MG63 (cell line): Measurements from ENCODE around the gene CHST11. TPM values are rescaled to one million over a fixed set of nuclear protein-coding genes. Genes with fewer than 3 reads are reported as not detected.
A peak's percentile ranks its signal among the peaks of the same experiment; 100 is the strongest.

Experiments used
- DNase-seq: peaks from one replicate; pipeline ENCODE4 v3.0.0-alpha.2; 2020
- H3K27me3 ChIP-seq: fragments of 250-450 bp; sonication (Bioruptor Pico); 2 replicates; pipeline ENCODE4 v1.5.1; 2020; ENCODE audit warnings: mild to moderate bottlenecking, moderate library complexity
- H3K36me3 ChIP-seq: fragments of 250-450 bp; sonication (Bioruptor Pico); 2 replicates; pipeline ENCODE4 v1.5.1; 2020; ENCODE audit warnings: mild to moderate bottlenecking, moderate library complexity
- H3K4me3 ChIP-seq: fragments of 250-450 bp; sonication (Bioruptor Pico); 2 replicates; pipeline ENCODE4 v1.5.1; 2020; ENCODE audit warnings: mild to moderate bottlenecking, moderate library complexity
- H3K9me3 ChIP-seq: fragments of 250-450 bp; sonication (Bioruptor Pico); 2 replicates; pipeline ENCODE4 v1.5.1; 2020; ENCODE audit warnings: mild to moderate bottlenecking, moderate library complexity
- total RNA-seq: library from RNA; depleted of rRNA; stranded (reverse); fragments of >200 nt; shearing (Covaris generic); gene quantifications from 2 replicates; pipeline ENCODE4 v1.2.3, GENCODE V29; 2014; ENCODE audit warnings: low replicate concordance; rRNA removed

Gene CHST11
- 0.07 and 0.13 TPM in 2 replicates for total RNA-seq

DNA sequence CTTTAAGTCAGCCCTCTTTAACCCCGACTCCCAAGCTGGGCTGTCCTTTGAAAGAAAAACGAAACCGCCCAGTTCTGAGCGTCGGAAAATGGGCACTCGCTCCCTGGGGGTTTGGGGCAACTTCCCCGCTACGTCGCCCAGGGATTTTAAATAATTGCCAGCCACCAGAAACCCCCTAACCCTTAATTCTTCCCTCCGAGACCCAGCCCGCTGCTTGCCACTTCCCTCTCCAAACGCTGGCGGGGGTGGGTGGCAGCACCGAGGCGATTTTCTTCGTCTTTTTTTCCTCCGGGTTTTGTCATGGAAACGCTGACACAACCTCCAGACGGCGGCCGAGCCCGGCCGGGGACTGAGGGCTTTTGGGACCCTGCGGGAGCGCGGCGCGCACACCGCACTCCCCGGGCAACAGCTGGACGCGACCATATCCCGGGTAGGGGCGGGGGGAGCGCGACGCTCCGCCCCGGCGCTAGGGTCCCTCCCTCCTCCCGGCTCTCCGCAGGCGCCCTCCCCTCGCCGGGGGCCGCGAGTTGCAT, at the start of gene CHST11:
Gene CHST11 (plus strand): TSS at position 532 of the 533 bp plus-strand sequence.
- no peaks in the 10 kb centered on the region for H3K9me3 ChIP-seq
- DNase-seq, result peak; percentile 68
- 0 out of 2 replicates have a peak, but pooled peaks cover 3% of the 10 kb centered on the region for H3K27me3 ChIP-seq
- peak within 1 kb of the TSS; percentile 61 for H3K4me3 ChIP-seq
- no peaks in the 10 kb centered on the region for H3K36me3 ChIP-seq

GRCh38 chr12:104407438-104407837, 49.3 kb upstream of the CHST11 start:
- no peak overlapping the region for H3K4me3 ChIP-seq
- H3K36me3 ChIP-seq, result no peaks in the 10 kb centered on the region
- H3K9me3 ChIP-seq, result no peaks in the 10 kb centered on the region; the same call in 1 of the 2 replicates
- H3K27me3 ChIP-seq, result no peaks in the 10 kb centered on the region
- DNase-seq, result no peak

- Histone ChIP-seq H3K4me3 (no peak overlapping the region), H3K36me3 (no peaks in the 10 kb centered on the region), H3K27me3 (no peaks in the 10 kb centered on the region), H3K9me3 (no peaks in the 10 kb centered on the region; the same call in 1 of the 2 replicates)
- no peak for DNase-seq
Measured at GRCh38 chr12:104407922-104408321, 48.8 kb upstream of the CHST11 start.

GRCh38 chr12:104410326-104410725, 46.4 kb upstream of the CHST11 start:
- H3K36me3 ChIP-seq, result no peaks in the 10 kb centered on the region

DNA sequence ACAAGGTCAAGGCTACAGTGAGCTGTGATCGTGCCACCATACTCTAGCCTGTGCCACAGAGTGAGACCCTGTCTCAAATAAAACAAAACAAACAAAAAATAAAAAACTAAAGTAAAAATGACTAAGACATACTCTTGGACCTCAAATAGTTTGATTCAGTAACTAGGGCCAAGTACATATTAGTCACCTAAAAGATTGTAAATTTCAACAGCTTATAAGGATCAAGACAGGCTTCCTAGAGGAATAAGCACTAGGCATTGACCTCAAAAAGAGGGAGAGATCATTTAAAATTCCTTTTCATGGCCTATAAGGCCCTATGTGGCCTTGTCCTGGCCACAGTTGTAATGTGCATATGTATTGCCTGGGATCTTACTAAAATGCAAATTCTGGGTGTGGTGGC, 46.0 kb upstream of the CHST11 start:
- Histone ChIP-seq H3K9me3 (no peaks in the 10 kb centered on the region; the same call in 1 of the 2 replicates), H3K36me3 (no peaks in the 10 kb centered on the region), H3K27me3 (no peaks in the 10 kb centered on the region), H3K4me3 (no peak overlapping the region)
- DNase-seq, result no peak

More at GRCh38 chr12:104410326-104410725, 46.4 kb upstream of the CHST11 start:
- no peaks in the 10 kb centered on the region; the same call in 1 of the 2 replicates for H3K9me3 ChIP-seq
- no peak overlapping the region for H3K4me3 ChIP-seq
- DNase-seq, result peak; percentile 10
- H3K27me3 ChIP-seq, result no peaks in the 10 kb centered on the region

GRCh38 chr12:104411826-104412641, 44.7 kb upstream of the CHST11 start:
- DNase-seq, result no peak
- H3K9me3 ChIP-seq, result no peaks in the 10 kb centered on the region; the same call in 1 of the 2 replicates
- H3K36me3 ChIP-seq, result no peaks in the 10 kb centered on the region
- no peaks in the 10 kb centered on the region for H3K27me3 ChIP-seq
- H3K4me3 ChIP-seq, result no peak overlapping the region

DNA sequence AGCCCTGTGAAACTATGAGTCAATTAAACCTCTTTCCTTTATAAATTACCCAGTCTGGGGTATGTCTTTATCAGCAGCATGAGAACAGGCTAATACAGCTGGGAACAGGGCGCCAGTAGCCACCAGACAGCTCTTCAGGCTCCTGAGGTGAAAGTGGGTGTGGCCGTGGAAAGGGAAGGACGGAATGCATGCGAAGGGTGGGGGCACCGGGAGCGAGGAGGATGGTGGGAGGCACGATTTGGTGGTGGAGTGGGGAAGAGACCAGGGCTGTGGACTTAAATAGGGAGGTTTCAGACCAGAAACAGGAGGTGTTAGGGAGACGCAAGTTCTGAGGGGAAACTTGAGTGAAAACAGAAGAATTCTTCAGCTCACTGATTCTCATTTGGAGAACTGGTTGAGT, 44.1 kb upstream of the CHST11 start:
- DNase-seq, result no peak
- H3K4me3 ChIP-seq, result no peak overlapping the region
- H3K36me3 ChIP-seq, result no peaks in the 10 kb centered on the region
- no peaks in the 10 kb centered on the region; the same call in 1 of the 2 replicates for H3K9me3 ChIP-seq
- no peaks in the 10 kb centered on the region for H3K27me3 ChIP-seq

DNA sequence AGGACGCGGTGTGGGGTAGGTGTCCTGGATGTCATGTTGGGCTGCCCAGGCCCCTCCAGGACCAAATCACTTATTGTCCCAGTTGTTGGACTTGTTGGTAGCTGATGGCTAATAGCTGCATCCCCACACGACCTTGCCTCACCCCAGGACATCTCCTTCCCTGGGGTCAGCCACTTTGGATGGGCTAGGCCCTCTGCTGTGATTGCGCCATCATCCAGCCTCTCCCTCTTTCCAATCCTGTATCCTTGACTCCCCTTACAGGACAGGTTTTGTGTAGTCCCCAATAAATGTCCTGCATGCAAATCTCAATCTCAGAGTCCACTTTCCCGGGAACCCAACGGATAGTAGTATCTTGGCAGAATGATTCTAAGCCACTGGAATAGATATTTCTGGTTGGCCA, 43.4 kb upstream of the CHST11 start:
- Histone ChIP-seq H3K4me3 (no peak overlapping the region), H3K36me3 (no peaks in the 10 kb centered on the region), H3K27me3 (no peaks in the 10 kb centered on the region), H3K9me3 (no peaks in the 10 kb centered on the region; the same call in 1 of the 2 replicates)
- DNase-seq, result no peak

DNA sequence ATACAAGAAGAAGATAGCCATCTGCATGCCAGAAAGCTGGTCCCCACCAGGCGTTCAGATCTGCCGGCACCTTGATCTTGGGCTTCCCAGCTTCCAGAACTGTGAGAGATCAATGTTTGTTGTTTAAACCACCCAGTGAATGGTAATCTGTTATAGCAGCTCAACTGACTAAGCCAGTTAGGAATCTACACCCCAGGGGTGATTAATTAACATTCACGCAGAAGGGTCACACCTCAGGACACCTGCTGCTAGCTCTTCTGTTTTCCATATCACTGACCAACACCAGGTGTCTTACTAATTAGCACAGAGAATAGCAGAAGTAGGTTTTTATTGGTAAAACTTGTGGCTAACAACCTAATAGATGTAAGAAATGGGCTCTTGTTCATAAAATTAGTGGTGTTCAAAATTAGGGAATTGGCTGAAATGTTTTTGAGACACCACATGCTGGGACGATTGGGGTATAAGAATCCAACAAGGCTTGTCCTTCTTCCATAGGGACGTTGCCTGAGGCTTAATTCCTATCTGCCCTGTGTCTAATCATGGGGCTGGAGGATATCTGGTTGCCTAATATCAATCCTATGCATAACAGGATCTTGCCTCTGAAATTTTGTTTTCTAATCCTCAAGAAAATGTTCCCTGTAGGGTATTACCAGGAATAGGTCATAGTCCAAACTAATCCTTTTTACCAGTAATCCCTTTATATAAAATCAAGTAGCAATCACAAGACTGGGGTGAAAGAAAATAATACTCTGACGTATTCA, 42.0 kb upstream of the CHST11 start:
- Histone ChIP-seq H3K36me3 (no peaks in the 10 kb centered on the region), H3K9me3 (no peaks in the 10 kb centered on the region; the same call in 1 of the 2 replicates)
- DNase-seq, result no peak

GRCh38 chr12:104415342-104415980, 41.3 kb upstream of the CHST11 start:
- no peaks in the 10 kb centered on the region for H3K9me3 ChIP-seq
- no peak overlapping the region for H3K4me3 ChIP-seq
- no peaks in the 10 kb centered on the region for H3K27me3 ChIP-seq
- no peak for DNase-seq
- H3K36me3 ChIP-seq, result no peaks in the 10 kb centered on the region

More for the DNA sequence above, 42.0 kb upstream of the CHST11 start:
- H3K27me3 ChIP-seq, result no peaks in the 10 kb centered on the region
- H3K4me3 ChIP-seq, result no peak overlapping the region

DNA sequence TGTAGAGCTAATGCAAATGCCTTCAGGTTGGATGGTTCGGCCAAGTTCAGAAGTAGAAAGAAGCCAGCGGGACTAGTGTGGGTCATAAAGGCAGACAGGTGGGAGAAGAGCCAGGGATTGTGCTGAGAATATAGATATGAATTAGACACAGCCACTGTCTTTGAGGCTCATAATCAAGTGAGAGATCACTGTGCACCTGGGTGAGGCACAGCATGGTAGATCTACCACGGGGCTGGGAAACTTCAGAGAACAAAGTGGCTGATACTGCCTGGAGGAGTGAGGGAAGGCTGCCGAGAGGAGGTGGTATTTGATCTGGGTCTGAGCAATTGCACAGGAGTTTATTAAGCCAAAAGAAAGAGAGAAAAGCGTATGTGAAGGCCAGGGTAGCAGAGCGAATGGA, 40.6 kb upstream of the CHST11 start:
- no peak for DNase-seq
- H3K27me3 ChIP-seq, result no peaks in the 10 kb centered on the region
- H3K9me3 ChIP-seq, result no peaks in the 10 kb centered on the region
- no peak overlapping the region for H3K4me3 ChIP-seq
- no peaks in the 10 kb centered on the region for H3K36me3 ChIP-seq

GRCh38 chr12:104416585-104416984, 40.2 kb upstream of the CHST11 start:
- Histone ChIP-seq H3K4me3 (no peak overlapping the region), H3K27me3 (no peaks in the 10 kb centered on the region), H3K9me3 (no peaks in the 10 kb centered on the region)

GRCh38 chr12:104419717-104420116, 37.0 kb upstream of the CHST11 start:
- DNase-seq, result no peak
- no peak overlapping the region for H3K4me3 ChIP-seq
- H3K9me3 ChIP-seq, result no peaks in the 10 kb centered on the region
- H3K27me3 ChIP-seq, result no peaks in the 10 kb centered on the region
- no peaks in the 10 kb centered on the region for H3K36me3 ChIP-seq

More at GRCh38 chr12:104416585-104416984, 40.2 kb upstream of the CHST11 start:
- H3K36me3 ChIP-seq, result no peaks in the 10 kb centered on the region
- no peak for DNase-seq

DNA sequence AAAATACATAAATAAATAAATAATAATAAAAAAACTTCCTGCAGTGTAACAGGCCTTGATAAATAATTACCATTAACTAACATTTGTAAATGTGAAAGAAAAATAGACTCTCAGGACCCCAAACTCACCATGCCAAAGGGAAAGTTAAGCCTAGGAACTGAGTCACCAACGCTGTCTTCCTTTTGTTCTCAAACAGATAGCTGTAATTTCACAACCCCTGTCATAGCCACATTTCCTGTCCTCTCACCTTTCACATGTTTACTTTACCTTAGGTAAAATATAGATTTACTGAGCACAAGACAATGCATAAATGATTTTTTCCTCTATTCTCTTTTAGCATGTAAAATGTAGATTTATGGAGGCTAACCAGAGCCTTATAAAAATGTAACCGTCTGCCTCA, 35.9 kb upstream of the CHST11 start:
- no peaks in the 10 kb centered on the region for H3K36me3 ChIP-seq
- no peak overlapping the region for H3K4me3 ChIP-seq
- no peaks in the 10 kb centered on the region for H3K9me3 ChIP-seq
- no peak for DNase-seq
- no peaks in the 10 kb centered on the region for H3K27me3 ChIP-seq

DNA sequence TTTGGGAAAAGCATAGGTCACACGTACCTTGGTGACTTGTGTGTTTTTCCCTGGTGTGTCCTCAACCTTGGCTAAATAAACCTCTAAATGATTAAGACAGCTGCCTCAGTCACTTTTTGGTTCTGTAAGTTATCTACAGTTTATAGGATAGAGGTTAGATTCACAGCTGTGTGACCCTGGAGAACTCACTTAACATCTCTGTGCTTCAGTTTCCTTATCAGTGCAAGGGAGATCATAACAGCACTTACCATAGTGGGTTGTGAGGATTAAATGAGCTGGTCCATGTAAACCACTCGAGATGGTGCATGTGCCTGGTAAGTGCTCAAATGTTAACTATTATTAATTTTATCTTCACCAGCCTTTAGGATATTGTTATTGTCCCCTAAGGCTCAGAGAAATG, 35.4 kb upstream of the CHST11 start:
- no peak overlapping the region for H3K4me3 ChIP-seq
- no peaks in the 10 kb centered on the region for H3K9me3 ChIP-seq
- DNase-seq, result no peak
- H3K36me3 ChIP-seq, result no peaks in the 10 kb centered on the region
- no peaks in the 10 kb centered on the region for H3K27me3 ChIP-seq

- no peak overlapping the region for H3K4me3 ChIP-seq
- DNase-seq, result no peak
- no peaks in the 10 kb centered on the region for H3K9me3 ChIP-seq
- H3K27me3 ChIP-seq, result no peaks in the 10 kb centered on the region
- no peaks in the 10 kb centered on the region for H3K36me3 ChIP-seq
Measured at GRCh38 chr12:104422441-104422840, 34.3 kb upstream of the CHST11 start.

DNA sequence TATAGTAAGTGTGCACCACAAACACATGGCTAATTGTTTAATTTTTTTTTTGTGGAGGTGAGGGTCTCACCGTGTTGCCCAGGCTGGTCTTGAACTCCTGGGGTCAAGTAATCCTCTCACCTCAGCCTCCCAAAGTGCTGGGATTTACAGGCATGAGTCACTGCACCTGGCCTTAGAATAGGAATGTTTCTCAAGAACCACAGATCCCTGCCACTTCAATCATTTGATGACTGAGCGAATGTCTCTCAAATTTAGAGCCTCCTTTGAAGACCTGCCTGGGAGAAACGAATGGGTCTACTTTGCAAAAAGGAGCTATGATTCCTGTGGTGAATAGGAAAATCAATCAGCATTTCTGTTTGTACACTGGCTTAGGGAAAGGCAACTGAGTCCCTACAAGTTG, 33.5 kb upstream of the CHST11 start:
- no peak for DNase-seq
- Histone ChIP-seq H3K4me3 (no peak overlapping the region), H3K36me3 (no peaks in the 10 kb centered on the region), H3K27me3 (no peaks in the 10 kb centered on the region), H3K9me3 (no peaks in the 10 kb centered on the region)
